Thoracic aorta (tissue), 2 donors: ENCODE data around the gene KLRF2. TPM values are rescaled to one million over a fixed set of nuclear protein-coding genes. Genes with fewer than 3 reads are reported as not detected.

Source experiments
- ATAC-seq: fragments of 150-250 bp; one replicate; pipeline ENCODE4 v1.8.0; 2017; ENCODE audit warnings: low read depth; ENCODE audit not compliant: insufficient number of reproducible peaks, low FRiP score
- DNase-seq: peaks from one replicate; pipeline ENCODE4 v3.0.0-alpha.2; 2020; ENCODE audit warnings: low spot score
- H3K27ac ChIP-seq, 2 donors: fragments of 200-600 bp; sonication (generic); 1 replicate in 1 of 2; 2 replicates in 1 of 2; pipeline ENCODE4 v1.5.1; 2016; ENCODE audit warnings: mild to moderate bottlenecking in 2 of 2, moderate library complexity in 2 of 2
- H3K27me3 ChIP-seq: fragments of 200-600 bp; sonication (generic); replicated peaks from 2 replicates; pipeline ENCODE4 v1.6.0; 2016; ENCODE audit warnings: mild to moderate bottlenecking; ENCODE audit not compliant: insufficient read depth
- H3K36me3 ChIP-seq: fragments of 200-600 bp; sonication (generic); one replicate; pipeline ENCODE4 v1.5.1; 2016
- H3K4me1 ChIP-seq, 2 donors: fragments of 200-600 bp; sonication (generic); 1 replicate in 1 of 2; 2 replicates in 1 of 2; pipeline versions ENCODE4 v1.5.1 to v1.6.0; 2016; ENCODE audit warnings: low read depth in 2 of 2, mild to moderate bottlenecking in 1 of 2; ENCODE audit not compliant: control insufficient read depth in 1 of 2
- H3K4me3 ChIP-seq: fragments of 200-600 bp; sonication (generic); 2 replicates; pipeline ENCODE4 v1.5.1; 2016; ENCODE audit warnings: mild to moderate bottlenecking
- H3K9me3 ChIP-seq: fragments of 200-600 bp; sonication (generic); 2 replicates; pipeline ENCODE4 v1.5.1; 2016
- CTCF ChIP-seq: fragments of 200-600 bp; sonication (generic); IDR thresholded peaks from one replicate; pipeline ENCODE4 v1.5.1; 2019; ENCODE audit warnings: antibody characterized with exemption
- total RNA-seq, 2 donors: library from RNA; depleted of rRNA; stranded (reverse); fragments of >200 nt; gene quantifications; one replicate each; pipeline versions ENCODE4 v1.1.0 to v1.2.3, GENCODE V29; 2016

KLRF2 gene
- total RNA-seq, 2 donors from 2014 or later: not detected

GRCh38 chr12:9932270-9932669 is 51.0 kb downstream of the KLRF2 start, which contains the start of gene CLEC2A:
TSS of gene CLEC2A (minus strand) at chr12:9932370. CDS start at chr12:9932329, 41 bp downstream.
- H3K4me1 ChIP-seq: no peaks in the 10 kb centered on the region
- H3K27ac ChIP-seq: no peak within 1 kb of the TSS
- no peaks in the 10 kb centered on the region for H3K36me3 ChIP-seq
- ATAC-seq (no peak), DNase-seq (no peak)
- no peaks in the 10 kb centered on the region for H3K9me3 ChIP-seq
- H3K27me3 ChIP-seq: no peaks in the 10 kb centered on the region
- no peak within 1 kb of the TSS for H3K4me3 ChIP-seq
- no peak for TF ChIP-seq CTCF

GRCh38 chr12:9933958-9934357 is 52.7 kb downstream of the KLRF2 start:
- no peak for ATAC-seq

GRCh38 chr12:9935026-9935425 is 53.7 kb downstream of the KLRF2 start:
- TF ChIP-seq CTCF: no peak

More at GRCh38 chr12:9933958-9934357, 52.7 kb downstream of the KLRF2 start:
- H3K27me3 ChIP-seq: no peaks in the 10 kb centered on the region
- H3K9me3 ChIP-seq: no peaks in the 10 kb centered on the region
- DNase-seq: no peak
- no peak for TF ChIP-seq CTCF
- no peak overlapping the region for H3K27ac ChIP-seq
- no peaks in the 10 kb centered on the region for H3K36me3 ChIP-seq
- no peak overlapping the region for H3K4me3 ChIP-seq
- H3K4me1 ChIP-seq: no peaks in the 10 kb centered on the region

GRCh38 chr12:9936591-9936990 is 55.3 kb downstream of the KLRF2 start:
- Histone ChIP-seq H3K27me3 (no peaks in the 10 kb centered on the region), H3K27ac (no peak overlapping the region), H3K4me3 (no peak overlapping the region), H3K9me3 (no peaks in the 10 kb centered on the region), H3K36me3 (no peaks in the 10 kb centered on the region), H3K4me1 (no peaks in the 10 kb centered on the region)
- no peak for TF ChIP-seq CTCF
- ATAC-seq: no peak
- no peak for DNase-seq

More at GRCh38 chr12:9935026-9935425, 53.7 kb downstream of the KLRF2 start:
- Histone ChIP-seq H3K9me3 (no peaks in the 10 kb centered on the region), H3K27me3 (no peaks in the 10 kb centered on the region), H3K4me3 (no peak overlapping the region), H3K4me1 (no peaks in the 10 kb centered on the region), H3K27ac (no peak overlapping the region), H3K36me3 (no peaks in the 10 kb centered on the region)
- DNase-seq: no peak
- ATAC-seq: no peak

GRCh38 chr12:9940375-9940774 is 59.1 kb downstream of the KLRF2 start:
- DNase-seq: no peak
- Histone ChIP-seq H3K9me3 (no peaks in the 10 kb centered on the region), H3K4me3 (no peak overlapping the region), H3K27ac (no peak overlapping the region), H3K36me3 (no peaks in the 10 kb centered on the region), H3K4me1 (no peaks in the 10 kb centered on the region), H3K27me3 (no peaks in the 10 kb centered on the region)
- TF ChIP-seq CTCF: no peak
- ATAC-seq: no peak
